ENCODE results near the gene RARB.

The RARB gene

DNA sequence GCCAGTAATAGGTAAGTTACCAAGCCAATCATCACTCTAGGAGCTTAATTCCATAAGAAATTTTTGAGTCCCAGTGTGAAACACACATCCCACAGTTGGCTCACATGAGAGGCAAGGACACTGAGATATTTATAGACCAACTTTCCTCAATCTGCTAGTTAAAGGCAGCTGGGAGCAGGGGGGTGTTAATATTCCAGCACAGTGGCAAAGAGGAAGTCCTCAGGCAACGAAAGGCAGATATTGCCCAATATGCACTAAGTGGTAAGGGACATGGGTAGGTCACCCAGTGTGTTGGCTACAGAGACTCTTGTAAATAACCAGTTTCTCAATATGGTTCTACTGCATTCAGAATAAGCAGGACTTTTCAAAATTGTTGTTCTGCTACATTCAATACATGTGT, 175.6 kb downstream of the RARB start:
- Histone ChIP-seq H3K4me3 (ENCODE audit: low read depth in 1 of 2, low read length in 2 of 2) (no peak overlapping the region), H3K9ac (ENCODE audit: low read depth in 1 of 2, low read length in 2 of 2) (no peak overlapping the region), H3K27me3 (ENCODE audit: control insufficient read depth in 1 of 2, insufficient read depth in 2 of 2, low read length in 2 of 2) (no peaks in the 10 kb centered on the region), H3K9me3 (ENCODE audit: control insufficient read depth in 1 of 2, low read length in 2 of 2) (no peaks in the 10 kb centered on the region), H3K27ac (ENCODE audit: low read depth, low read length) (no peak overlapping the region), H3K4me1 (ENCODE audit: control insufficient read depth in 1 of 2, insufficient read depth in 2 of 2, low read length in 2 of 2) (no peaks in the 10 kb centered on the region), H3K36me3 (ENCODE audit: control insufficient read depth in 1 of 2, insufficient read depth in 2 of 2, low read length in 2 of 2) (peaks cover 9 to 72% of the 10 kb centered on the region in 2 donors)

DNA sequence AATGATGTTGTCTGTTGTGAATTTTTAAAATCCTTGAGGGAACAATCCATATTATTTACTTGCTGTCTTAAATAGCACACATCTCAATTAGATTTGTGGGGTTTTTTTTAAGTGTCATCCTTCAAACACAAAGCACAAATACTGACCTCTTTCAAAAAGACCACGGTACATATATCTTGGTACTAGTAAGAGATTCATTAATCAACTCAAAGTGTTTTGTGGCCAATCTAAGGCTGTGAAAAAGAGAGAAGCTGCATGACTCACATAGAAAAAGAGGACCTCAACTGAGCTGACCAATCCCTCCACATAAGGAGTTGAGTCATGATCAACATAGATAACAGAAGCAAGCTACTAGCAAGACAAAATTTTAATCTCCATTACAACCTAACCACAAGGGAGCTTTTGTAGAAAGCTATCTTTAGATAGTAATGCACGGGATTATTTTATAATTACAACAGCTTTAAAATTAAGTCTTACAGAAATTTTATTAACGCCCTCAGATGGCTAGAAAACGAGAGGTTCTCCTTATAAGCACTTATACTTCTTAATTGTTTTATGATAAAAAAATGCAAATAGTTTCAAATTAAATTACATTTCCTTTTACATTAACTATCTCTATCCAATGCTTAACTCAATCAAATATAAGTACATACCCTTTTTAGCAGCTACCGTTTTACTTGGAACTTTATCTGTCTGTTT, 176.2 kb downstream of the RARB start:
- no peaks in the 10 kb centered on the region for H3K9me3 ChIP-seq (ENCODE audit: control insufficient read depth in 1 of 2, low read length in 2 of 2)
- no peak overlapping the region for H3K9ac ChIP-seq (ENCODE audit: low read depth in 1 of 2, low read length in 2 of 2)
- H3K4me3 ChIP-seq (ENCODE audit: low read depth in 1 of 2, low read length in 2 of 2): no peak overlapping the region
- peaks cover 9 to 72% of the 10 kb centered on the region in 2 donors for H3K36me3 ChIP-seq (ENCODE audit: control insufficient read depth in 1 of 2, insufficient read depth in 2 of 2, low read length in 2 of 2)
- no peaks in the 10 kb centered on the region for H3K27me3 ChIP-seq (ENCODE audit: control insufficient read depth in 1 of 2, insufficient read depth in 2 of 2, low read length in 2 of 2)
- no peaks in the 10 kb centered on the region for H3K4me1 ChIP-seq (ENCODE audit: control insufficient read depth in 1 of 2, insufficient read depth in 2 of 2, low read length in 2 of 2)
- H3K27ac ChIP-seq (ENCODE audit: low read depth, low read length): no peak overlapping the region

DNA sequence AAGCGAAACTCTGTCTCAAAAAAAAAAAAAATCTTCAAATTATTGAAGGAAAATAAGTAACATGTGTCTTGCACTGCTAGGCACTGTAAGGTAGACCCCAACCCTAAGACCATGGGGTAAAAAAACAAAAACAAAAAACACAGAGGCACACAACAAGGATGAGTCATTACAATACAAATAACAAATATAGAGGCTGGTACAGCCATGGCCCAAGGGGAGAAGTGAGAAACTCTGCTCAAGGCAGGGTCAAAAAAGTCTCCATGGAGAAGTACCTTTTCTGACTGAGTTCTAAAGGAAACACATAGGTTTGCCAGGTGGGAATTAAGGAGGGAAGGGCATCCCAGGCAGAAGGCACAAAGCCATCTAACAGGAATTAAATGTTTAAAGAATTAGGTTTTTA, 182.1 kb downstream of the RARB start:
- no peak overlapping the region for H3K4me3 ChIP-seq (ENCODE audit: low read depth in 1 of 2, low read length in 2 of 2)
- no peak overlapping the region for H3K27ac ChIP-seq (ENCODE audit: low read depth, low read length)
- H3K9me3 ChIP-seq (ENCODE audit: control insufficient read depth in 1 of 2, low read length in 2 of 2): no peaks in the 10 kb centered on the region
- no peaks in the 10 kb centered on the region for H3K4me1 ChIP-seq (ENCODE audit: control insufficient read depth in 1 of 2, insufficient read depth in 2 of 2, low read length in 2 of 2)
- no peaks in the 10 kb centered on the region for H3K27me3 ChIP-seq (ENCODE audit: control insufficient read depth in 1 of 2, insufficient read depth in 2 of 2, low read length in 2 of 2)
- H3K9ac ChIP-seq (ENCODE audit: low read depth in 1 of 2, low read length in 2 of 2): no peak overlapping the region
- H3K36me3 ChIP-seq (ENCODE audit: control insufficient read depth in 1 of 2, insufficient read depth in 2 of 2, low read length in 2 of 2): peaks cover 13 to 68% of the 10 kb centered on the region in 2 donors

DNA sequence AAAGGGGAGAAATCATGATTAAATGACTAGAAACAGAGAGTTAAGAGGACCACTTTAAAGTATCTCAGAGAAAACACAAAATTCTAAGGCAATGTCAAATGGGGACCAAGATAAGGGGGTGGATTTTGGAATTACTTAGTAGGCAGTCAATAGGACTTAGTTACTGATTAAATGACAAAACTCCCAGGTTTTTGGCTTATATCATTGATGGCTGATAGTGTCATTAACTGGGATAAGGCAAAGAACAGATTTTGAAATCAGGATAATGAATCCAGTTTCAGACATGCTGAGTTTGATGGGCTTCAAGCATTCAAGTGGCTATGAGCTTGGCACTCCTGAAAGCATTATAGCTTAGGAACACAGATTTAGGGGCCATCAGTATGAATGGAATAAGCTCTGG, 182.7 kb downstream of the RARB start:
- H3K36me3 ChIP-seq (ENCODE audit: control insufficient read depth in 1 of 2, insufficient read depth in 2 of 2, low read length in 2 of 2): peaks cover 13 to 62% of the 10 kb centered on the region in 2 donors
- H3K9ac ChIP-seq (ENCODE audit: low read depth in 1 of 2, low read length in 2 of 2): no peak overlapping the region
- no peak overlapping the region for H3K27ac ChIP-seq (ENCODE audit: low read depth, low read length)
- no peak overlapping the region for H3K4me3 ChIP-seq (ENCODE audit: low read depth in 1 of 2, low read length in 2 of 2)
- no peaks in the 10 kb centered on the region for H3K4me1 ChIP-seq (ENCODE audit: control insufficient read depth in 1 of 2, insufficient read depth in 2 of 2, low read length in 2 of 2)
- H3K27me3 ChIP-seq (ENCODE audit: control insufficient read depth in 1 of 2, insufficient read depth in 2 of 2, low read length in 2 of 2): no peaks in the 10 kb centered on the region
- no peaks in the 10 kb centered on the region for H3K9me3 ChIP-seq (ENCODE audit: control insufficient read depth in 1 of 2, low read length in 2 of 2)

DNA sequence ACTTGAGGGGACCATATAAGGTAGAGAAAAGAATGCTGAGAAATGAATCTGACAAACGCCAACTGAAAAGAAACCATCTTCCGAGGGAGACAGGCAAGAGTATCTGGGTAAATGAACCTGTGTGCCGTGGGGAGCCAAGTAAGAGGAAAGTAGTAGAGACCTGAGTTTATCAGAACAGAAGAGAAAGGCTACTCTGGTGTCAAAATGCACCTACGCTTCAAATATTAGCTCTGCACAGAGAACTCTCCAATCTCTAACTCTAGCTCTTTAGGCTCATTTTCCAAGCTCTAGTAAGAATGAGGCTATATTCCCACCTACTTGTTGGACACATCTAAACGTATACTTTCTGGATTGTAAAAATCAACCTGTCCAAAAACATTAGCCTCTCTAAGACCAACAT, 183.1 kb downstream of the RARB start:
- no peak overlapping the region for H3K4me3 ChIP-seq (ENCODE audit: low read depth in 1 of 2, low read length in 2 of 2)
- H3K27me3 ChIP-seq (ENCODE audit: control insufficient read depth in 1 of 2, insufficient read depth in 2 of 2, low read length in 2 of 2): no peaks in the 10 kb centered on the region
- no peak overlapping the region for H3K27ac ChIP-seq (ENCODE audit: low read depth, low read length)
- H3K36me3 ChIP-seq (ENCODE audit: control insufficient read depth in 1 of 2, insufficient read depth in 2 of 2, low read length in 2 of 2): peaks cover 13 to 61% of the 10 kb centered on the region in 2 donors
- H3K9me3 ChIP-seq (ENCODE audit: control insufficient read depth in 1 of 2, low read length in 2 of 2): no peaks in the 10 kb centered on the region
- no peaks in the 10 kb centered on the region for H3K4me1 ChIP-seq (ENCODE audit: control insufficient read depth in 1 of 2, insufficient read depth in 2 of 2, low read length in 2 of 2)
- no peak overlapping the region for H3K9ac ChIP-seq (ENCODE audit: low read depth in 1 of 2, low read length in 2 of 2)

DNA sequence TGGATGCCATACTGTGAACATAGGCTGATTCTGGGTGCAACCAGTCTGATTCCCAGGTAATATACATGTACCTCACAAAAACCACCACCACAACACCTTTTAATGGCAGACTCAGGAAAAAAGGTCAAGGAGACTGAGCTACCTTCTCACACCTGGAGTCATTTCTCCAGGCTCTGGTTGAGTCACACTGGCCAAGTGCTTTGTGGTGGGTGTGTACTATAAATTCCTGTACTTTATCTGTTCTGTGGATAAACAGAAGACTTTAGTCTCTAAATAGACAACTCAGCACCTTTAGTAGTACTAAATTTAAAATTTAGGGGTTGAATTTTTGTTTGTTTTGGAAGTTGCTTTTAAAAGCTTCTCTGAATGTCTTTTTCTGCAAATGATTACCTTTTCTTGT, 190.0 kb downstream of the RARB start:
- H3K27me3 ChIP-seq (ENCODE audit: control insufficient read depth in 1 of 2, insufficient read depth in 2 of 2, low read length in 2 of 2): no peaks in the 10 kb centered on the region
- no peak overlapping the region for H3K9ac ChIP-seq (ENCODE audit: low read depth in 1 of 2, low read length in 2 of 2)
- no peaks in the 10 kb centered on the region for H3K9me3 ChIP-seq (ENCODE audit: control insufficient read depth in 1 of 2, low read length in 2 of 2)
- no peak overlapping the region for H3K4me3 ChIP-seq (ENCODE audit: low read depth in 1 of 2, low read length in 2 of 2)
- no peaks in the 10 kb centered on the region for H3K4me1 ChIP-seq (ENCODE audit: control insufficient read depth in 1 of 2, insufficient read depth in 2 of 2, low read length in 2 of 2)
- H3K27ac ChIP-seq (ENCODE audit: low read depth, low read length): no peak overlapping the region
- peaks cover 21 to 33% of the 10 kb centered on the region in 2 donors for H3K36me3 ChIP-seq (ENCODE audit: control insufficient read depth in 1 of 2, insufficient read depth in 2 of 2, low read length in 2 of 2)

DNA sequence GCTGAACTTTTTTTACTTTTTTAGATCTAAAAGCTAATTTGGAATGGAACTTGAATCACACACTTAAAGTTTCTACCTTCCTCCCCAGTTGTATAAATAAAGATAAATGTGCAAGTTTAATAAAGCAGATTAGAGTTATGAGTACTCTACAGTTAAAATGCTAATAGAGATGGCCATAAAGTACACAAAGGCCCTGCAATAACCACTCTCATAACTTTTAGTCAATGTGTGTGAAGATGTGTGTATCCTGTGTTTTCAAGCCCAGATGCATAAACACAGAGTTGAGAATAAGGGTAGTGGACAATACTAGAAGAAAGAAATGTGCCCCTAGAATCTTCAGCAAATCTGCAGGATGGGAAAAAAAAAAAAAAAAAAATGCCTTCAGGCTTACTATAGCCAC, 191.3 kb downstream of the RARB start:
- H3K4me1 ChIP-seq (ENCODE audit: control insufficient read depth in 1 of 2, insufficient read depth in 2 of 2, low read length in 2 of 2): no peaks in the 10 kb centered on the region
- H3K36me3 ChIP-seq (ENCODE audit: control insufficient read depth in 1 of 2, insufficient read depth in 2 of 2, low read length in 2 of 2): peaks cover 27 to 39% of the 10 kb centered on the region in 2 donors
- no peak overlapping the region for H3K9ac ChIP-seq (ENCODE audit: low read depth in 1 of 2, low read length in 2 of 2)
- H3K4me3 ChIP-seq (ENCODE audit: low read depth in 1 of 2, low read length in 2 of 2): no peak overlapping the region
- H3K27ac ChIP-seq (ENCODE audit: low read depth, low read length): no peak overlapping the region
- H3K9me3 ChIP-seq (ENCODE audit: control insufficient read depth in 1 of 2, low read length in 2 of 2): no peaks in the 10 kb centered on the region
- H3K27me3 ChIP-seq (ENCODE audit: control insufficient read depth in 1 of 2, insufficient read depth in 2 of 2, low read length in 2 of 2): no peaks in the 10 kb centered on the region

DNA sequence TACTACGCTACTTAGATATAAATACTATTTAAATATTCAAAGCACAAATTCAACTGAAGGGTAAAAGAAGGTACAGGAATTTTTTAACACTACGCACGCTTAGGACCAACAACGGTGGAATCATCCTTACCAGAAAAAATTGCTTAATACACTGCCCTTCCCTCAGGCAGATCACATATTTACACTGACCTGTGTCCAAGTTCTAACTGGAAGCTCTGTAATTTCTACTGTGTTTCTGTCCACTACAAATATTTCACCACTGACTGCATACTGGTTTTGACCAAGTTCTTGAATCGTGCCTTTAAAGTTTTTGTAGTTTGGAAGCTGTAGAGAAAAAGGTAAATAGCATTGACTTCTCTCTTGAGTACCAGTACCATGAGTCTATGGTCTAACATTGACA, 192.4 kb downstream of the RARB start:
- no peaks in the 10 kb centered on the region for H3K9me3 ChIP-seq (ENCODE audit: control insufficient read depth in 1 of 2, low read length in 2 of 2)
- no peaks in the 10 kb centered on the region for H3K4me1 ChIP-seq (ENCODE audit: control insufficient read depth in 1 of 2, insufficient read depth in 2 of 2, low read length in 2 of 2)
- no peaks in the 10 kb centered on the region for H3K27me3 ChIP-seq (ENCODE audit: control insufficient read depth in 1 of 2, insufficient read depth in 2 of 2, low read length in 2 of 2)
- no peak overlapping the region for H3K27ac ChIP-seq (ENCODE audit: low read depth, low read length)
- peaks cover 37 to 48% of the 10 kb centered on the region in 2 donors for H3K36me3 ChIP-seq (ENCODE audit: control insufficient read depth in 1 of 2, insufficient read depth in 2 of 2, low read length in 2 of 2)
- no peak overlapping the region for H3K9ac ChIP-seq (ENCODE audit: low read depth in 1 of 2, low read length in 2 of 2)
- no peak overlapping the region for H3K4me3 ChIP-seq (ENCODE audit: low read depth in 1 of 2, low read length in 2 of 2)

DNA sequence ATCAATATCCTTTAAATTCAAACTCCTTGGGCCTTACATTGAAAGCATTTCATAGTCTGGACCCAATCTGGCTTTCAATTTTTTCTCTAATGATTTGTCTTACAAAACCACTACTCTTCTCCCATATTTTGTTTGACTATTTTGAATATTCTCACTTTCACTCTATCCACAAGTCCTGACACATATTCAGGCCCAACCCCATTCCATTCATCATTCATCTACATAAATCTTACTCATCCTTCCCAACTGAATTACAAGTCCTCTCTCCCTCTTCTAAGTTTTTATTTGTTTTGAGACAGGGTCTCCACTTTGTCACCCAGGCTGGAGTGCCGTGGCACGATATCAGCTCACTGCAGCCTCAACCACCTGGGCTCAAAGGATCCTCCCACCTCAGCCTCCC, 193.0 kb downstream of the RARB start:
- Histone ChIP-seq H3K4me1 (ENCODE audit: control insufficient read depth in 1 of 2, insufficient read depth in 2 of 2, low read length in 2 of 2) (no peaks in the 10 kb centered on the region), H3K27me3 (ENCODE audit: control insufficient read depth in 1 of 2, insufficient read depth in 2 of 2, low read length in 2 of 2) (no peaks in the 10 kb centered on the region), H3K4me3 (ENCODE audit: low read depth in 1 of 2, low read length in 2 of 2) (no peak overlapping the region), H3K27ac (ENCODE audit: low read depth, low read length) (no peak overlapping the region), H3K9me3 (ENCODE audit: control insufficient read depth in 1 of 2, low read length in 2 of 2) (no peaks in the 10 kb centered on the region), H3K36me3 (ENCODE audit: control insufficient read depth in 1 of 2, insufficient read depth in 2 of 2, low read length in 2 of 2) (peaks cover 40 to 48% of the 10 kb centered on the region in 2 donors), H3K9ac (ENCODE audit: low read depth in 1 of 2, low read length in 2 of 2) (no peak overlapping the region)

DNA sequence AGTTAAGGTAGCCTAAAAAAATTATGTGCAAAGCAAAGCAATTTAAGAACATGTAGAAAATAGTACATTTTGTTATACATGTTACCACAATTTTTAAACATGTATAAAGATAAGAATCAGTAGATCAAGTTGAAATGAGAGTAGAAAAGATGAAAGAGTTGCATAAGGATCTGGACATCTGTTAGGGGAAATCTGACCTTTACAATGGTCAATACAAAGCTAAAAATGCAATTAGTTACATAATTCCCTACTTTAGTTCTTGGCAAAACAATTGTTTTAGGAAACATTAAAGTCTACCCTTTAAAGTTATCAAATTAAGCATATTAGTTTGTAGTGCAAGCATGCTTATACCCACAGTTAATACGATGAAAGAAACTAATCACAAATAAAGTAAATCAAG, 203.9 kb downstream of the RARB start:
- H3K4me1 ChIP-seq (ENCODE audit: control insufficient read depth in 1 of 2, insufficient read depth in 2 of 2, low read length in 2 of 2): no peaks in the 10 kb centered on the region
- H3K27ac ChIP-seq (ENCODE audit: low read depth, low read length): no peak overlapping the region
- H3K36me3 ChIP-seq (ENCODE audit: control insufficient read depth in 1 of 2, insufficient read depth in 2 of 2, low read length in 2 of 2): peaks cover 25 to 61% of the 10 kb centered on the region in 2 donors
- H3K4me3 ChIP-seq (ENCODE audit: low read depth in 1 of 2, low read length in 2 of 2): no peak overlapping the region
- no peaks in the 10 kb centered on the region for H3K9me3 ChIP-seq (ENCODE audit: control insufficient read depth in 1 of 2, low read length in 2 of 2)
- no peak overlapping the region for H3K9ac ChIP-seq (ENCODE audit: low read depth in 1 of 2, low read length in 2 of 2)
- no peaks in the 10 kb centered on the region for H3K27me3 ChIP-seq (ENCODE audit: control insufficient read depth in 1 of 2, insufficient read depth in 2 of 2, low read length in 2 of 2)
